ENCODE measurements around the gene MAEL.

Gene MAEL

GRCh38 chr1:167054946-167055630, 66.0 kb downstream of the MAEL start:
- no peak for DNase-seq (ENCODE audit: low read depth, low spot score)

GRCh38 chr1:167056529-167057231, 67.6 kb downstream of the MAEL start:
- no peak for DNase-seq (ENCODE audit: low read depth, low spot score)

- DNase-seq (ENCODE audit: low read depth, low spot score): peak; percentile 88
Measured at GRCh38 chr1:167057241-167057688, 68.2 kb downstream of the MAEL start.

GRCh38 chr1:167059045-167059808, 70.1 kb downstream of the MAEL start:
- DNase-seq (ENCODE audit: low read depth, low spot score): peak; percentile 85

GRCh38 chr1:167059809-167060107, 70.7 kb downstream of the MAEL start:
- no peak for DNase-seq (ENCODE audit: low read depth, low spot score)

GRCh38 chr1:167060141-167061072, 71.3 kb downstream of the MAEL start:
- peak; percentile 20 for DNase-seq (ENCODE audit: low read depth, low spot score)

- DNase-seq (ENCODE audit: low read depth, low spot score): no peak
Measured at GRCh38 chr1:167061073-167061464, 72.0 kb downstream of the MAEL start.

- DNase-seq (ENCODE audit: low read depth, low spot score): no peak
Measured at GRCh38 chr1:167064621-167065020, 75.5 kb downstream of the MAEL start.

GRCh38 chr1:167065471-167065870, 76.4 kb downstream of the MAEL start:
- no peak for DNase-seq (ENCODE audit: low read depth, low spot score)

- peak; percentile 87 for DNase-seq (ENCODE audit: low read depth, low spot score)
Measured at GRCh38 chr1:167066333-167067122, 77.4 kb downstream of the MAEL start.

GRCh38 chr1:167067904-167068303, 78.8 kb downstream of the MAEL start:
- DNase-seq (ENCODE audit: low read depth, low spot score): no peak

GRCh38 chr1:167068761-167069160, 79.7 kb downstream of the MAEL start:
- no peak for DNase-seq (ENCODE audit: low read depth, low spot score)

- DNase-seq (ENCODE audit: low read depth, low spot score): no peak
Measured at GRCh38 chr1:167071286-167071685, 82.2 kb downstream of the MAEL start.

Measured in astrocyte of the hippocampus (primary cell).